Measurements from ENCODE around the gene ASZ1. TPM values are rescaled to one million over a fixed set of nuclear protein-coding genes. Genes with fewer than 3 reads are reported as not detected.
A peak's percentile ranks its signal among the peaks of the same experiment; 100 is the strongest.

The ASZ1 gene
- total RNA-seq, 1 donor from 2014 or later, result not detected

- DNase-seq (no peak), ATAC-seq (peak; percentile 47)
- Histone ChIP-seq H3K4me3 (no peak overlapping the region), H3K9me3 (peaks cover 7% of the 10 kb centered on the region), H3K27me3 (no peaks in the 10 kb centered on the region), H3K4me1 (no peaks in the 10 kb centered on the region), H3K36me3 (no peaks in the 10 kb centered on the region), H3K27ac (no peak overlapping the region)
- intact Hi-C loops (cut with DNase I), result no loop called here
- peak; percentile 41 for TF ChIP-seq CTCF (IDR thresholded peaks at IDR 0.05)
Observed at GRCh38 chr7:117385363-117386109, 41.8 kb downstream of the ASZ1 start.

GRCh38 chr7:117384688-117385362 is 42.5 kb downstream of the ASZ1 start:
- no peak for TF ChIP-seq CTCF (IDR thresholded peaks at IDR 0.05)
- Histone ChIP-seq H3K27ac (peak overlapping the region; percentile 34), H3K27me3 (no peaks in the 10 kb centered on the region), H3K4me3 (no peak overlapping the region), H3K4me1 (no peaks in the 10 kb centered on the region), H3K36me3 (no peaks in the 10 kb centered on the region), H3K9me3 (peaks cover 7% of the 10 kb centered on the region)
- intact Hi-C loops (cut with DNase I), result no loop called here
- DNase-seq (no peak), ATAC-seq (no peak)

GRCh38 chr7:117383483-117384189 is 43.7 kb downstream of the ASZ1 start:
- ATAC-seq (no peak), DNase-seq (no peak)
- no peaks in the 10 kb centered on the region for H3K27me3 ChIP-seq
- intact Hi-C loops (cut with DNase I), result no loop called here
- no peak for TF ChIP-seq CTCF (IDR thresholded peaks at IDR 0.05)
- no peaks in the 10 kb centered on the region for H3K4me1 ChIP-seq
- H3K9me3 ChIP-seq, result peaks cover 6% of the 10 kb centered on the region
- H3K4me3 ChIP-seq, result no peak overlapping the region
- peak overlapping the region; percentile 34 for H3K27ac ChIP-seq
- H3K36me3 ChIP-seq, result no peaks in the 10 kb centered on the region

- ATAC-seq (no peak), DNase-seq (no peak)
- H3K27me3 ChIP-seq, result no peaks in the 10 kb centered on the region
- no peaks in the 10 kb centered on the region for H3K9me3 ChIP-seq
- no peak for TF ChIP-seq CTCF (IDR thresholded peaks at IDR 0.05)
- no peak overlapping the region for H3K4me3 ChIP-seq
- H3K36me3 ChIP-seq, result no peaks in the 10 kb centered on the region
- intact Hi-C loops (cut with DNase I), result no loop called here
- peak overlapping the region; percentile 34 for H3K27ac ChIP-seq
- H3K4me1 ChIP-seq, result no peaks in the 10 kb centered on the region
Observed at GRCh38 chr7:117383046-117383445, 44.2 kb downstream of the ASZ1 start.

- TF ChIP-seq CTCF (IDR thresholded peaks at IDR 0.05), result no peak
- Histone ChIP-seq H3K27me3 (no peaks in the 10 kb centered on the region), H3K9me3 (no peaks in the 10 kb centered on the region), H3K4me3 (no peak overlapping the region), H3K36me3 (no peaks in the 10 kb centered on the region), H3K4me1 (no peaks in the 10 kb centered on the region), H3K27ac (no peak overlapping the region)
- ATAC-seq (no peak), DNase-seq (no peak)
- intact Hi-C loops (cut with DNase I), result no loop called here
Observed at GRCh38 chr7:117381362-117381761, 45.9 kb downstream of the ASZ1 start.

All from upper lobe of right lung (tissue), 1 donor.